ENCODE data around the gene TRPV4. TPM values are rescaled to one million over a fixed set of nuclear protein-coding genes. Genes with fewer than 3 reads are reported as not detected.
A peak's percentile ranks its signal among the peaks of the same experiment; 100 is the strongest.

Gene TRPV4
- total RNA-seq, 2 donors from 2014 or later: 5.2 to 6.3 TPM

GRCh38 chr12:109808876-109809646 is 24.1 kb downstream of the TRPV4 start:
- no peaks in the 10 kb centered on the region for H3K9me3 ChIP-seq
- H3K27ac ChIP-seq: no peak overlapping the region
- no peak overlapping the region for H3K4me3 ChIP-seq
- ATAC-seq (no peak), DNase-seq (no peak)
- intact Hi-C loops (cut with DNase I): loop anchor here (5.0 kb wide), 1 partner anchor 33 kb away; no protein-coding TSS in a partner anchor
- H3K27me3 ChIP-seq: no peaks in the 10 kb centered on the region
- no peak for TF ChIP-seq POLR2A (IDR thresholded peaks at IDR 0.05)
- TF ChIP-seq, protein P1, sequence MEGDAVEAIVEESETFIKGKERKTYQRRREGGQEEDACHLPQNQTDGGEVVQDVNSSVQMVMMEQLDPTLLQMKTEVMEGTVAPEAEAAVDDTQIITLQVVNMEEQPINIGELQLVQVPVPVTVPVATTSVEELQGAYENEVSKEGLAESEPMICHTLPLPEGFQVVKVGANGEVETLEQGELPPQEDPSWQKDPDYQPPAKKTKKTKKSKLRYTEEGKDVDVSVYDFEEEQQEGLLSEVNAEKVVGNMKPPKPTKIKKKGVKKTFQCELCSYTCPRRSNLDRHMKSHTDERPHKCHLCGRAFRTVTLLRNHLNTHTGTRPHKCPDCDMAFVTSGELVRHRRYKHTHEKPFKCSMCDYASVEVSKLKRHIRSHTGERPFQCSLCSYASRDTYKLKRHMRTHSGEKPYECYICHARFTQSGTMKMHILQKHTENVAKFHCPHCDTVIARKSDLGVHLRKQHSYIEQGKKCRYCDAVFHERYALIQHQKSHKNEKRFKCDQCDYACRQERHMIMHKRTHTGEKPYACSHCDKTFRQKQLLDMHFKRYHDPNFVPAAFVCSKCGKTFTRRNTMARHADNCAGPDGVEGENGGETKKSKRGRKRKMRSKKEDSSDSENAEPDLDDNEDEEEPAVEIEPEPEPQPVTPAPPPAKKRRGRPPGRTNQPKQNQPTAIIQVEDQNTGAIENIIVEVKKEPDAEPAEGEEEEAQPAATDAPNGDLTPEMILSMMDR (IDR thresholded peaks at IDR 0.05): no peak
- WGBS, 2 donors: 89 to 92% methylated on average over 4 of the region's 4 CpGs
- H3K4me1 ChIP-seq: no peaks in the 10 kb centered on the region
- H3K36me3 ChIP-seq (replicated peaks in 1 of 2; ENCODE audit: insufficient read depth in 1 of 2, low read depth in 2 of 2): no peaks in the 10 kb centered on the region

- no peak for TF ChIP-seq POLR2A (IDR thresholded peaks at IDR 0.05)
- TF ChIP-seq, protein P1 (IDR thresholded peaks at IDR 0.05): no peak
- DNase-seq (no peak), ATAC-seq (no peak)
- intact Hi-C loops (cut with DNase I): loop anchor here (5.0 kb wide), 1 partner anchor 34 kb away; no protein-coding TSS in a partner anchor
- Histone ChIP-seq H3K36me3 (replicated peaks in 1 of 2; ENCODE audit: insufficient read depth in 1 of 2, low read depth in 2 of 2) (no peaks in the 10 kb centered on the region), H3K27ac (no peak overlapping the region), H3K4me3 (no peak overlapping the region), H3K27me3 (no peaks in the 10 kb centered on the region), H3K9me3 (no peaks in the 10 kb centered on the region), H3K4me1 (no peaks in the 10 kb centered on the region)
- 94 to 96% methylated on average over 12 of the region's 12 CpGs for WGBS, 2 donors
These were observed 25.1 kb downstream of the TRPV4 start for GRCh38 chr12:109807954-109808643.

DNA sequence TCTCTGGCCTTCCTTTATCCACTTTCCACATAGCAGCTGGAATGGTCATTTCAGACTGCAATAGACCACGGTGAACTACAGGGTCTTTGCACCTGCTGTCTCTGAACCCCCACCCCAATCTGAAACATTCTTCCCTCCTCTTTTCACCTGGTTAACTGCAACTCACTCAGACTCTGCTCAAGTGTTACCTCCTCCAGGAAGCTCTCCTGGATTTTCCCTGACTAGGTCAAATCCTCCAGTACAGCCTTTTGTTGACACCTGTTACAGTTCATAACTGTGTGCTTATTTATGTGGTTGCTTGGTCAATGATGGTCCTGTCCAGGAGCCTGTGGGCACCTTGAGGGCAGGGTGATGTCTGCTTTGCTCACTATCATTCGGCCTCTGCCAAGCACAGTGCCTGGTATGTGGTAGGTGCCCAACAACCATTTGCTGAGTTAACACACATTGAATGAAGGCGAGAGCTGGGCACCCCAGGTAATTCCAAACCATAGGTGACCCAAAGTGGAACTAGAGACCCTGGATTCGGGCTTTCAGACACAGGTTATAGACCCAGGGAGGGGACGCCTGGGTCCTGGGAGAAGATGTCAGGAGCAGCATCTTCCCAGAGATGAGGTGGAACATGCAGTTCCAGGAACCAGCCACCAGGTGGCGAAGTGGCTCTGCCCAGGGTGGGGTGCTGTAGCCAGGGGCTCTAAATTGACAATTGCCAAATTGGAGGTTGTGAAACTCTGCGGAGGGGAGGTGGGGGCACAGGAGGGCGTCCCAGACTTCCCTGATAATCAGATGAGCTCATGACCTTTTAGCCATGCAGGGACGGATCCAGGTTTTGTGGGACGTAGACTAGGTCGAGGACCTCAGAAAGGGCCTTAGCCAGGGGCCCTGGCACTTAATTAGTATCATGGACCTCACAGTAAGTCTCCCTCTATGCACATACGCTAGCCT is 28.1 kb downstream of the TRPV4 start:
- Histone ChIP-seq H3K9me3 (no peaks in the 10 kb centered on the region), H3K4me3 (no peak overlapping the region), H3K27ac (no peak overlapping the region), H3K36me3 (replicated peaks in 1 of 2; ENCODE audit: insufficient read depth in 1 of 2, low read depth in 2 of 2) (no peaks in the 10 kb centered on the region), H3K4me1 (no peaks in the 10 kb centered on the region), H3K27me3 (no peaks in the 10 kb centered on the region)
- no peak for TF ChIP-seq POLR2A (IDR thresholded peaks at IDR 0.05)
- TF ChIP-seq, protein P1 (IDR thresholded peaks at IDR 0.05): peak; percentile 87 to 94 (median 91)
- 35 to 69% methylated on average over 3 to 12 of the region's 12 CpGs for WGBS, 2 donors
- DNase-seq: peak; percentile 58 to 68 (median 64)
- intact Hi-C loops (cut with DNase I): loop anchor here (5.0 kb wide), 1 partner anchor 37 kb away; no protein-coding TSS in a partner anchor
- ATAC-seq: peak; percentile 76

- no peaks in the 10 kb centered on the region for H3K36me3 ChIP-seq (replicated peaks in 1 of 2; ENCODE audit: insufficient read depth in 1 of 2, low read depth in 2 of 2)
- no peak overlapping the region for H3K27ac ChIP-seq
- H3K27me3 ChIP-seq: no peaks in the 10 kb centered on the region
- intact Hi-C loops (cut with DNase I): no loop called here
- 75 to 90% methylated on average over 3 of the region's 3 CpGs for WGBS, 2 donors
- no peak for DNase-seq
- H3K9me3 ChIP-seq: no peaks in the 10 kb centered on the region
- H3K4me1 ChIP-seq: no peaks in the 10 kb centered on the region
- no peak for TF ChIP-seq POLR2A (IDR thresholded peaks at IDR 0.05)
- TF ChIP-seq, protein P1 (IDR thresholded peaks at IDR 0.05): no peak
- ATAC-seq: no peak
- no peak overlapping the region for H3K4me3 ChIP-seq
These were observed 29.5 kb downstream of the TRPV4 start for GRCh38 chr12:109803678-109804077.

Measured in body of pancreas (tissue), 4 donors.